Activated CD4-positive, alpha-beta T cell treated with anti-CD3 and anti-CD28 coated beads, Interleukin-2, amount 10 ng/mL, durations not matched to agents 7 days and 5 days (primary cell): ENCODE data around the gene COPS9. TPM values are rescaled to one million over a fixed set of nuclear protein-coding genes. Genes with fewer than 3 reads are reported as not detected.

Experiments
- CTCF ChIA-PET: fragments of 350-600 bp; sonication (Branson Sonifier 250); formaldehyde crosslinking; loops from one replicate; lab custom pipeline; 2021; ENCODE audit warnings: antibody characterized with exemption; lab: Charles Lee
- POLR2A ChIA-PET: fragments of 350-600 bp; sonication (Branson Sonifier 250); formaldehyde crosslinking; loops from one replicate; lab custom pipeline; 2021; ENCODE audit warnings: antibody characterized with exemption; lab: Charles Lee
- DNase-seq: peaks from one replicate; pipeline ENCODE4 v3.0.0-alpha.2; 2020
- H3K27ac Mint-ChIP-seq: one replicate; pipeline ENCODE4 v1.8.0; 2021; ENCODE audit warnings: mild to moderate bottlenecking, moderate library complexity, mixed read lengths
- H3K27me3 Mint-ChIP-seq: one replicate; pipeline ENCODE4 v1.8.0; 2021; ENCODE audit warnings: mixed read lengths
- H3K36me3 Mint-ChIP-seq: one replicate; pipeline ENCODE4 v1.8.0; 2021; ENCODE audit warnings: low read depth, mixed read lengths
- H3K4me1 Mint-ChIP-seq: one replicate; pipeline ENCODE4 v1.8.0; 2021; ENCODE audit warnings: mixed read lengths
- H3K4me3 Mint-ChIP-seq: one replicate; pipeline ENCODE4 v1.8.0; 2021; ENCODE audit warnings: mild to moderate bottlenecking, moderate library complexity, mixed read lengths
- H3K9me3 Mint-ChIP-seq: one replicate; pipeline ENCODE4 v1.8.0; 2021; ENCODE audit warnings: mixed read lengths
- total RNA-seq, 2 experiments: library from RNA; stranded (reverse); gene quantifications; one replicate each; pipeline ENCODE4 v1.2.3, GENCODE V29; 2021

Gene COPS9
- total RNA-seq, 2 experiments from 2014 or later = 77.9 to 115 TPM

GRCh38 chr2:240133401-240133800 lies 2.7 kb downstream of the COPS9 start:
- no peaks in the 10 kb centered on the region for H3K9me3 Mint-ChIP-seq
- peaks cover 18% of the 10 kb centered on the region for H3K4me1 Mint-ChIP-seq
- no peaks in the 10 kb centered on the region for H3K27me3 Mint-ChIP-seq
- H3K36me3 Mint-ChIP-seq = peaks cover 25% of the 10 kb centered on the region
- CTCF ChIA-PET = interaction anchor here (0.8 kb wide), 1 partner anchor 45 kb away, joined by 3 read pairs; no protein-coding TSS in a partner anchor
- no peak overlapping the region for H3K4me3 Mint-ChIP-seq
- POLR2A ChIA-PET = no interaction called here
- DNase-seq = no peak
- no peak overlapping the region for H3K27ac Mint-ChIP-seq

GRCh38 chr2:240132651-240132980 lies 3.5 kb downstream of the COPS9 start:
- H3K9me3 Mint-ChIP-seq = no peaks in the 10 kb centered on the region
- H3K36me3 Mint-ChIP-seq = peaks cover 27% of the 10 kb centered on the region
- H3K27me3 Mint-ChIP-seq = no peaks in the 10 kb centered on the region
- DNase-seq = no peak
- H3K27ac Mint-ChIP-seq = peak overlapping the region; percentile 31
- no peak overlapping the region for H3K4me3 Mint-ChIP-seq
- ChIA-PET POLR2A (no interaction called here), CTCF (interaction anchor here (0.8 kb wide), 1 partner anchor 44 kb away, joined by 3 read pairs; no protein-coding TSS in a partner anchor)
- H3K4me1 Mint-ChIP-seq = peaks cover 18% of the 10 kb centered on the region

- H3K27me3 Mint-ChIP-seq = no peaks in the 10 kb centered on the region
- no peak for DNase-seq
- H3K36me3 Mint-ChIP-seq = peaks cover 28% of the 10 kb centered on the region
- no peaks in the 10 kb centered on the region for H3K9me3 Mint-ChIP-seq
- no peak overlapping the region for H3K4me3 Mint-ChIP-seq
- peaks cover 16% of the 10 kb centered on the region for H3K4me1 Mint-ChIP-seq
- ChIA-PET CTCF (interaction anchor here (0.8 kb wide), 1 partner anchor 44 kb away, joined by 3 read pairs; no protein-coding TSS in a partner anchor), POLR2A (no interaction called here)
- no peak overlapping the region for H3K27ac Mint-ChIP-seq
These were observed 4.0 kb downstream of the COPS9 start for GRCh38 chr2:240131941-240132650.

- H3K4me3 Mint-ChIP-seq = no peak overlapping the region
- no peak for DNase-seq
- CTCF ChIA-PET = no interaction called here
- H3K36me3 Mint-ChIP-seq = peaks cover 28% of the 10 kb centered on the region
- H3K27ac Mint-ChIP-seq = no peak overlapping the region
- no peaks in the 10 kb centered on the region for H3K9me3 Mint-ChIP-seq
- H3K4me1 Mint-ChIP-seq = peaks cover 13% of the 10 kb centered on the region
- POLR2A ChIA-PET = no interaction called here
- no peaks in the 10 kb centered on the region for H3K27me3 Mint-ChIP-seq
These were observed 4.8 kb downstream of the COPS9 start for GRCh38 chr2:240131296-240131695.

GRCh38 chr2:240130393-240131195 lies 5.5 kb downstream of the COPS9 start:
- POLR2A ChIA-PET = no interaction called here
- CTCF ChIA-PET = no interaction called here

GRCh38 chr2:240129731-240130392 lies 6.2 kb downstream of the COPS9 start:
- peaks cover 7% of the 10 kb centered on the region for H3K4me1 Mint-ChIP-seq
- CTCF ChIA-PET = no interaction called here
- H3K27me3 Mint-ChIP-seq = no peaks in the 10 kb centered on the region
- H3K9me3 Mint-ChIP-seq = no peaks in the 10 kb centered on the region
- H3K36me3 Mint-ChIP-seq = peaks cover 28% of the 10 kb centered on the region
- H3K27ac Mint-ChIP-seq = no peak overlapping the region
- no peak overlapping the region for H3K4me3 Mint-ChIP-seq
- DNase-seq = no peak
- POLR2A ChIA-PET = no interaction called here

More at GRCh38 chr2:240130393-240131195, 5.5 kb downstream of the COPS9 start:
- no peak overlapping the region for H3K27ac Mint-ChIP-seq
- H3K9me3 Mint-ChIP-seq = no peaks in the 10 kb centered on the region
- peaks cover 13% of the 10 kb centered on the region for H3K4me1 Mint-ChIP-seq
- H3K27me3 Mint-ChIP-seq = no peaks in the 10 kb centered on the region
- H3K36me3 Mint-ChIP-seq = peaks cover 28% of the 10 kb centered on the region
- no peak for DNase-seq
- H3K4me3 Mint-ChIP-seq = no peak overlapping the region

GRCh38 chr2:240129311-240129710 lies 6.8 kb downstream of the COPS9 start:
- H3K4me3 Mint-ChIP-seq = no peak overlapping the region
- peaks cover 3% of the 10 kb centered on the region for H3K4me1 Mint-ChIP-seq
- POLR2A ChIA-PET = no interaction called here
- H3K27ac Mint-ChIP-seq = no peak overlapping the region
- H3K9me3 Mint-ChIP-seq = no peaks in the 10 kb centered on the region
- CTCF ChIA-PET = no interaction called here
- H3K27me3 Mint-ChIP-seq = no peaks in the 10 kb centered on the region
- peaks cover 28% of the 10 kb centered on the region for H3K36me3 Mint-ChIP-seq
- DNase-seq = no peak

- Mint-ChIP-seq H3K4me1 (peaks cover 2% of the 10 kb centered on the region), H3K27me3 (no peaks in the 10 kb centered on the region), H3K9me3 (no peaks in the 10 kb centered on the region), H3K27ac (no peak overlapping the region), H3K4me3 (no peak overlapping the region), H3K36me3 (peaks cover 28% of the 10 kb centered on the region)
- CTCF ChIA-PET = no interaction called here
- POLR2A ChIA-PET = no interaction called here
- DNase-seq = no peak
These were observed 7.4 kb downstream of the COPS9 start for GRCh38 chr2:240128608-240129145.

- DNase-seq = no peak
- no peaks in the 10 kb centered on the region for H3K4me1 Mint-ChIP-seq
- no peak overlapping the region for H3K27ac Mint-ChIP-seq
- ChIA-PET CTCF (no interaction called here), POLR2A (no interaction called here)
- no peaks in the 10 kb centered on the region for H3K27me3 Mint-ChIP-seq
- no peaks in the 10 kb centered on the region for H3K9me3 Mint-ChIP-seq
- peaks cover 25% of the 10 kb centered on the region for H3K36me3 Mint-ChIP-seq
- no peak overlapping the region for H3K4me3 Mint-ChIP-seq
These were observed 8.0 kb downstream of the COPS9 start for GRCh38 chr2:240127911-240128607.

- ChIA-PET CTCF (no interaction called here), POLR2A (no interaction called here)
- no peak for DNase-seq
- H3K27ac Mint-ChIP-seq = peak overlapping the region; percentile 31
- H3K27me3 Mint-ChIP-seq = no peaks in the 10 kb centered on the region
- no peaks in the 10 kb centered on the region for H3K9me3 Mint-ChIP-seq
- peaks cover 21% of the 10 kb centered on the region for H3K36me3 Mint-ChIP-seq
- no peak overlapping the region for H3K4me3 Mint-ChIP-seq
- H3K4me1 Mint-ChIP-seq = no peaks in the 10 kb centered on the region
These were observed 8.8 kb downstream of the COPS9 start for GRCh38 chr2:240127191-240127750.

- DNase-seq = no peak
- Mint-ChIP-seq H3K27ac (no peak overlapping the region), H3K4me3 (no peak overlapping the region), H3K27me3 (no peaks in the 10 kb centered on the region), H3K4me1 (peaks cover under 1% of the 10 kb centered on the region), H3K36me3 (peaks cover 18% of the 10 kb centered on the region), H3K9me3 (no peaks in the 10 kb centered on the region)
- ChIA-PET POLR2A (no interaction called here), CTCF (interaction anchor here (0.6 kb wide), 1 partner anchor 715 kb away, joined by 4 read pairs; no protein-coding TSS in a partner anchor)
These were observed 9.4 kb downstream of the COPS9 start for GRCh38 chr2:240126731-240127130.

- peaks cover 11% of the 10 kb centered on the region for H3K36me3 Mint-ChIP-seq
These were observed 10.4 kb downstream of the COPS9 start for GRCh38 chr2:240125742-240126141.

More at GRCh38 chr2:240125742-240126141, 10.4 kb downstream of the COPS9 start:
- Mint-ChIP-seq H3K9me3 (no peaks in the 10 kb centered on the region), H3K27me3 (no peaks in the 10 kb centered on the region), H3K4me1 (peaks cover 5% of the 10 kb centered on the region), H3K4me3 (no peak overlapping the region), H3K27ac (no peak overlapping the region)
- CTCF ChIA-PET = no interaction called here
- POLR2A ChIA-PET = no interaction called here
- no peak for DNase-seq
